NCI-H2029 treated with DMSO at 0.1 percent for 48 hours (cell line): Measurements from ENCODE around the gene RIMBP2.
"Not testable (repeated sequence)": the region's sequence is repeated elsewhere in the genome, so short reads cannot be mapped to it uniquely, and the experiment has no call there.

ENCODE experiments used
- DNase-seq: peaks from one replicate; lab custom pipeline; 2025; lab: John Stamatoyannopoulos, UW

RIMBP2 gene

DNA sequence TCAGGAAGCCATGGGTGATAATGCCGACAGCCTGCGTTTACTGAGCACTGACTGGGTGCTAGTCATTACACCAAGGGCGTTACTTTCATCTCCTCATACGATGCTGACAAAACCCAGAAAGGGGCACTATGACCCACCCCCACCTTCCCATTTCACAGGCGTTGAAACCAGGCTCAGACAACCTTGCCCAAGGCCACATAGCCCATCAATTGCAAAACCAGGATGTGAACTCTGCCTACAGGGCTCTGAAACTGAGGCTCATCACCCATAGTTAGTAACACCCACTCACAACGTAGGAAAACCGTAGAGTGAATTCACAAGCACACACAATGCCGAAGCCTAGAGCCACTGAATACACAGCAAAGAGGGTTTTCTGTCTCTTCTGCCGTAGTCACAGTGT, 119.9 kb downstream of the RIMBP2 start:
- no peak for DNase-seq

DNA sequence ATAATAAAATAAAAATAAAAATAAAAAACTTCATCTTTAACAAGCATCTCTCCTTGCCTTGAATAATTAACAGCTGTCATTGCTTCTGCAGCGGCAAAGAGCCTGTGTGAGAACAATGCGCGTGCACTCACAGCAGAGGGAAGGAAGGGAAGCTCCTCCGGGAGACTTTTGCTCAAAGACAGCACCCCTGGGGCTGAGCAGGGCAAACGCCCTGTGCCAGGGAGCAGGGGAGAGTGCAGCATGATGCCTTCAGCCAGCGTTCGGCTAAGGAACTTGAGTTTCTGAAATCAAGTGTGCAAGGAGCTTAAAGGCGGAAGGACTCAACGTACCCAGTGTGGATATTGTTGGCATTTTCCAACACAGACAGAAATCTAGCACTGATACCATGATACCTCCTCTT, 120.5 kb downstream of the RIMBP2 start:
- no peak for DNase-seq

DNA sequence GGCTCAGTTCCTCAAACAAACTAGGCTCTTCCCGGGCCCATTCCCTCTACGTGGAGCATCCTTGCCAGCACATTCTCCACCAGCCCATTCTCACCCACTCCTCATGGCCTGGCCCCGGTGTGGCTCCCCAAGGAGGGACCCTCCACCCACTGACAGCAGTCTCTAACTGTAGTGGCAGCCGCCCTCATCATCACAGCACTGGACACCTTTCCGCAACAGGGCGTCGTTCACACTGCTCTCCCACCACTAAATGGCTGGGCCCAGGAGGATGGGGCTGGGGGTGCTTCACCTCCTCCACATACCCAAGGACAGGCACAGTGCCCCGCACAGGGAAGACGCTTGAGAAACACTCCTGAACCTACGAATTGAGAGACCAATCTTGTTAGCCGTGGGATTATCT, 123.0 kb downstream of the RIMBP2 start:
- DNase-seq = no peak

DNA sequence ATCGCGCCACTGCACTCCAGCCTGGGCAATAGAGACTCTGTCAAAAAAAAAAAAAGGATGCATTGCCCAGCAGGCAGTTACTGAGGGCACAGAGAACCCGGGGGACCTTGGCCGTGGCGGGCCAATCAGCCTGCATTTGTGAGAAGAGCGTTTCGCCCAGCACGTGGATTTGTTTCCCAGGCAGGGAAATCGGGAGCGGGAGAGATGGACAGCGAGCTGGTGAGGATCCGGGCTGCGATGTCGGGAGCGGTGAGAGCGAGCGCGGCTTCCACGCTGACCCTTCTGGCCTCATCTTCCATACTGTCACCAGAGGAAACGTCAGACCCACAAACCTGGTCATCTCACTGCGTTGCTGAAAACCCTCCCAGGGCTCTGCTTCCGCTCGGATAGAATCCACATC, 123.5 kb downstream of the RIMBP2 start:
- no peak for DNase-seq

DNA sequence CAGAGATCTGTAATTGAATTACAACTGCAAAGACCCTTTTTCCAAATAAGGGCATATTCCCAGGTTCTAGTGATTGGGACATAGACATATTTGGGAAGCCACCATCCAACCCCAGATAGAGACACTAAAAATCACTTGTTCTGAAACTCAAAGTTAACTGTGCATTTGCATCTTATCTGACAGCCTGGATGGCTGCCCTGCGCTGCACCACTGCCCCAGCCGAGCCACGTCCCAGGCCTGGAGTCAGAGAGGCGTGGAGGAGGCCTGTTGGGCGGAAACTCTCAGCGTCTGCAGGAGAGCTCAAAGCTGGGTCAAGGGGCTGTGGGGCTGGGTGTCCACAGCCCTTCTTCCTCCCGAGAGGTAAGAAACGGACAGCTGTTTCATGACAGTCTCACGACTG, 124.4 kb downstream of the RIMBP2 start:
- DNase-seq = no peak

DNA sequence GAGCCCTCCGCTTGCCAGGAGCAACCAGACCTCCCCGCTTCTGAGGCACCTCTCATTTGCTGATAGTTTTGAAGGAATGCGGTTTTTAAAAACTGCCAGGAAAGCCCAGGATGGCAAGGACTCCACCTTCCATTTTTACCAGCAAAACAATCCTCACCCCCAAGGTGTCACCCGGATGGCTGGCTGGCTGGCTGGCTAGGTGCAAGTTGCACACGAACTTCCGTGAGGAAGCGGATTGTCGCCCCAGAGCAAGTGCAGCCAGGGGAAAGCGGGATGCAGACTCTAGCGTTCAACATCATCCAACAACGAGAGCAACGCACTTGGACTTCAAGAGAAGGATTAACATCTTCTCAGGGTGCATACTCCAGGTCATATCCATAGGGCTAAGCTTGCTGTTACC, 125.4 kb downstream of the RIMBP2 start:
- no peak for DNase-seq

DNA sequence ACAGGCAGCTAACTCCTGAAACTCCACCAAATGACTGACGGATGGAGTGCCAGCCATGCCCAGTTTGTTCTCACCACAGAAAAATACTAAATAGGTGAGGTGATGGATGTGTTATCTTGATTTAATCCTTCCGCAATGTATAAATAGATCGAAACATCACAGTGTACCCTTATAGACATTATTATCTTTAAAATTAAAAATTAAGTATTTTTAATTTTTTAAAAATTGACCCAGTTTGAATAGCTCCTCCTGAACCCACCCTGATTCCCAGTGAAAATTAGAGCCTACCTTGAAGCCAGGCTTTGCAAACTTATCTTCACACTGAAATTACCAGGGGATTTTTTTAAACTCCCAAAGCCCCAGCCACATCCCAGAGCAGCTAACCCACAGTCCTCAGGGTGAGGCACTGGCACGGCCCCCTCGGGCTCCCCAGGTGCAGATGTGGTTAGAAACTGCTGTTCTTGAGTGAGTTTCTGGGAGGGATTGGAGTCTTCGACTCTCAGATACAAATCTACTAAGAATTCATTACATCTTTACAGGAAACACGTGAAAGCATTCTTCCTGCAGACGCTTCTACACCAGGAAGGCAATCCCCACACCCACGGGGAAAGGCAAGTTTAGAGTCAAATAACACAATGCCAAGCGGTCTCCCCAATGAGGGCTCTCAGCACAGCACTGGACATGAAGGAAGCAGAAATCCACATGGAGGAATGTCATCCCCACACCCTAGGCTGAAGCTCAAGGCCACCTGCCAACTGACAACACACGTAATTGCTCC, 126.4 kb downstream of the RIMBP2 start:
- no peak for DNase-seq

DNA sequence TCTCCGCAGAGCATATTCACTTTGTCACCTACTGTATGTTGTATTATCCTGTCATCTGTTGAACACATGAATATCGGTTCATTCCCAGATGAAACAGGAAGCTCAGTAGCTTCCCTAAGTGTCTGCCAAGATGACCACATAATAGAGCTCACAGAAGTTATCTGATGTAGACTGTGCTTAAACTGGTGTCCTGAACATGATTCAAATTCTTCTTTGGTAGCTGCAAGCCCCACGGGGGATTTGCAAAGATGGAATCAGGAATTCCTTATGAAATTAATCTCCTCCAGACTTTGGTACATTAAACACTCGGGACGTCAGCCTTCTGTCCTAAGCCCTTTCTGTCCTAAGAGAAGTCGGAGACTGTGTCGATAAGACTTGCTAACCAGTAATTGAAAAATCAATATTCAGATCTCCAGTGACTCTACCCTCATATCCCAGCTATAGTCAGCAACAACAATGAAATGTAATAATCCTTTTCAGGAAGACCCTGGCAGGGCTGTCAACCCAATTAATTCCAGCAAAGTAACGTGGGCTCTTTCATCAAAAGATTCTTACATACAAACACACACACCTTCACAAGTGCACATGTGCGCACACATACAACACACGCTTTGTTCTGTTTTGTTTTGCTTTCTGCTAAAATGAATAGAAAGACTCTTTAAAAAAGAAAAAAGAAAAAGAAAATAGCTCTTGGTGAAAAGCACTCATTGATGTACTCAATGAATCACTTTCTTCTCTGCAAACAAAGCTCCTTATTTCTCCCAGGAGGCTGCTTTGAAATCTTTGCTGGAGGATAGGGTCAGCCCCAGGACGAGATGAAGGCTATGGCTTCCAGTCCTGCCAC, 127.2 kb downstream of the RIMBP2 start:
- no peak for DNase-seq

DNA sequence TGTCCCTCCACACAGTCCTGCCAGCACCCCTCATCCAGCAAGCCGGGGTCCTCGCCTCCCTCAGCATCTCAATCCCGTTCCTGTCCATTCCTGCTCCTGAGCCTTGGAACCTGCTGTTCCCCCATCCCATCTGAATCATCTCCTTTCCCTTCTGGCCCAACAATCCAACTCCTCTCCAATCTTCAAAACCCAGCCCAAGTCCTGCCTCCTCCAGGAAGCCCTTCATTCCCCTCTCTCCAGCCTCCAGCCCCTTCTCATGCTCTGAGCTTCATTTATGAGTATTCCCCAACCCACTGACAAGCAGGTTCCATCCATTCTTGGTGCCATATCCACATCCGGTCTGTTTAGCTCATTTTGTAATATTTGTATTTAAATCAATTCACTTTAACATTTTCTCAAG, 128.1 kb downstream of the RIMBP2 start:
- DNase-seq = no peak

DNA sequence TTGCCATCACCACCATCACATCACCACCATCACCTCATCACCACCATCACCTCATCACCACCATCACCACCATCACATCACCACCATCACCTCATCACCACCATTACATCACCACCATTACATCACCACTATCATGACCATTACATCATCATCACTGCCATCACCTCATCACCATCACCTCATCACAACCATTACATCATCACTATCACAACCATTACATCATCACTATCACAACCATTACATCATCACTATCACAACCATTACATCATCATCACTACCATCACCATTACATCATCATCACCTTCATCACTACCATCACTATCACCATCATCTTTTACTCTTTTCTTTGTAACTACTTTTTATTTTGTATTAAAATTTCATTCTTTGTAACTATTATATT, 131.6 kb downstream of the RIMBP2 start:
- DNase-seq = not testable (repeated sequence)

DNA sequence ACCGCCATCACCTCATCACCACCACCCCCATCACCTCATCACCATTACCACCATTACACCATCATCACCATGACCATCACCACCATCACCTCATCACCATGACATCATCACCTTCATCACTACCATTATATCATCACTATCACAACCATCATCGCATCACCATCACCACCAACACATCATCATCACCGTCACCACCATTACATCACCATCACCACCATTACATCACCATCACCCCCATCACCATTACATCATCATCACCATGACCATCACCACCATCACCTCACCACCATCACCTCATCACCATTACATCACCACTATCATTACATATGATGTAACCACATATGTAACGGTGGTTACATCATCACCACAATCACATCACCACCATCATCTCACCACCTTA, 132.3 kb downstream of the RIMBP2 start:
- no peak for DNase-seq

DNA sequence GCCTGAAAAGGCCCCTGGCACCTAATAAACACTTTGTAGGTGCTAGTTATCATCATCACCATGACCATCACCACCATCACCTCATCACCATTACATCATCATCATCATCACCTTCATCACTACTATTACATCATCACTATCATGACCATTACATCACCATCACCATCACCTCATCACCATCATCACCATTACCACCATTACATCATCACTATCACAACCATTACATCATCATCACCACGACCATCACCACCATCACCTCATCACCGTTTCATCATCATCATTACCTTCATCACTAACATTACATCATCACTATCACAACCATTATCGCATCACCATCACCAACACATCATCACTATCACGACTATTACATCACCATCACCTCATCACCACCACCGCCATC, 132.8 kb downstream of the RIMBP2 start:
- DNase-seq = no peak

DNA sequence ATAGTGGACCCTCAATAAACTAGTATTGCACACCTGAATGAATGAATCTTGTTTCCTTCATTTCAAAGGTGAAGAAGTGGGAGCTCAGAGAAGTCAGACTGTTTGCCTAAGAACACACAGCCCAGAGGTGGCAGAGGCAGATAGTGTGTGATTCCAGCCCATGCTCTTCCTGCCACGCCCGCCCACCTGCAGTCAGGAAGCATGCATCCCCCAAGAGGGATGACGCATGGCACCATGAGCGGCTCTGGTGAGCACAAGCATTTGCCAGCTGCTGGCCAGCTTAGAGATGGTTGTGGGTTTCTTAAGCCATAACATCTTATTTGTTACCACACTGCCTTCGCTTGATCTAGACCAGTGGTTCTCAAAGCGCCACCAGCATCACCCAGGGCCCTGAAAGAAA, 133.8 kb downstream of the RIMBP2 start:
- no peak for DNase-seq

DNA sequence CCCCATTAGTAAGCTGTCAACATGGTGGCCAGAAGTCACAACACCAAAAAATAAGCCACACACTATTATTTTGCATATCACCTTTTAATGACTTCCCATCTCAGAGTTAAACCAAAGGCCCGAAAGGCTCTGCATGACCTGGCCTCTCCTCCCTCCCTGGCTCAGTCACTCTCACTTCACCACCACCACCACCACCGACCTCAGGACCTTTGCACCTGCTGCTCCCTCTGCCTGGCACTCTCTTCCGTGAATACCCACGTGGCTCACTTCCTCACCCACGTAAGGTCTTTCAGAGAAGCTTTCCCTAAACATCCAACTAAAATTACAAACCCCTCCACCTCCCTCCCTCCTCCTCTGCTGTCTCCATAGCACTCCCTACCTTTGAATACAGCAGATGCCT, 134.3 kb downstream of the RIMBP2 start:
- no peak for DNase-seq

DNA sequence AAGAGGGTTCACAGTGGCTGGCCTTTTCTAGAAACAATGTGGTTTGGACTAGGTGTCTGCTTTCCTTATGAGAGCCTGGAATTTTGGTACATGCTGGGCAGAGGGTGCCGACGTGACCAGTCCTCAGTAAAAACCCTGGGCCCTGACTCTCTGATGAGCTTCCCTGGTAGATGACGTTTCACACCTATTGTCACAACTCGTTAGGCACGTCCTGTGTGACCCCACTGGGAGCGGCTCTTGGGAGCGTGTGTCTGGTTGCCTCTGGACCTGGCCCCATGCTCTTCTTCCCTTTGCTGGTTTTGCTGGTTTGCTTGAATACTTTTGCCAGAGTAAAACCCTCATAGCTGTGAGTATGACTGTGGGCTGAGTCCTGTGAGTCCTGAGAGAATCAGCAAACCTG, 136.9 kb downstream of the RIMBP2 start:
- no peak for DNase-seq

DNA sequence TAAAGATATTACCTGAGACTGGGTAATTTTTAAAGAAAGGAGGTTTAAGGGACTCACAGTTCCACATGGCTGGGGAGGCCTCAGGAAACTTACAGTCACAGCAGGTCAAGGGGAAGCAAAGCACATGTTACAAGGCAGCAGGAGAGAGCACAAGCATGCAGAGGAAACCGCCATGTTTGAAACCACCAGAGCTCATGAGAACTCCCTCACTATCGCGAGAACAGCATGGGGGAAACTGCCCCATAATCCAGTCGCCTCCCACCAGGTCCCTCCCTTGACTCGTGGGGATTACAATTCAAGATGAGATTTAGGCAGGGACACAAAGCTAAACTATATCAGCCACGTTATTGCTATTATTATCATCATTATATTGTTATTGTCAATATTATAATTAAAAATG, 138.7 kb downstream of the RIMBP2 start:
- no peak for DNase-seq

DNA sequence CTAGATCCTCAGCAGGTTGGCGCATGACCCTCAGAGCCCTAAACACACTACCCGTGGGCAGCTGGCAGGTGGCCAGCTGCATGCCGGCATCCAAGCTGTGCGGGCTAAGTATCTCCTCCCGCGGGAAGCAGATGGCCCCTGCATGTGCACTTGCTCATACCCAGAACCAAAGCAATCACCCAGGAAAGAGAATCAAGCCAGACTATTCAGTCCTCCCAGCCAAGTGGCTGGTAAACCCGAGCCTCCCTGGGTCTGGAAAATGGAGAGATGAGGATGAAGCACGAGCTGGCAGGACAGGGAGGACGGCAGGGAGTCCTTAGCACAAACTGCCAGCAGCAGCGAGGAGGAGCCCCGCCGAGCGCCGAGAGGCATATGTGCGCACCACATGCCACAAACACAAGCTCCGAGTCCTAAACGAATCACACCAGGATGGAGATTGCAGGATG, 139.7 kb downstream of the RIMBP2 start:
- no peak for DNase-seq

DNA sequence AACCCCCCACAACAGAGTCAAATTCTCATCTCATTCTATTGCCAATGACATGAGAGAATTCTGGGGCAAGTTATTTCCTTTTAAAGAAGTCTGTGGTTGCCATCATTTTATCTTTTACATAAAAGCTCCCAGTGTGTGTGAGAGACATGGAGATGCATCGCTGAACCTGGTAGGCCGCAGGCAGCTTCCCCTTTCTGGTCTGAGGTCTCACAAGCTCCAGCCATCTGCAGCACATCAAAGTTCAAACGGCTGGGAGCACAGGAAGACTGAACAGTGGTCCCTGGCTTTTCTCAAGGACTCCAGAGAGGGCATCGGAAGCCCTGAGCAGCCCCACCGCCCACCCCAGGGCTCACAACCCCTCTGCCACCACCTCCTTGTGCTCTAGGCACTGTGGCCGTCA, 141.7 kb downstream of the RIMBP2 start:
- no peak for DNase-seq

DNA sequence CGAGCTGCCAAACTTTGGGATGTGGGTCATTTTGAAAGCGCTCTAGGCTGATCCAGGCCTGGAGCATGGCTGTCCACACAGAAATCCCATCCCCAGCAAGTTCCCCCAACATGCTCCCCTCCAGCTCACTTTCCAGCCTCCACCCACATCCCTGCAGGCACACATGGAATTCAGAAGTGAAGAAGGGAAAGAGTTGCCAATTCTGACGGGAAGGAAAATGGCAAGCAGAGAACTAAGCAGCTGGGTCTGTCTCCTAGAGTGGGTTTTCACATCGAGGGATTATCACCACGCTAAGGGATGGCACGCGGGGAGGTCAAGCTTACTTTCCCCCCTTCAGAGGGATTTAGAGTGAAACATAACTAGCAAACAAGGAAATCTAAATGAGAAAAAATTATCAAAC, 142.3 kb downstream of the RIMBP2 start:
- no peak for DNase-seq

DNA sequence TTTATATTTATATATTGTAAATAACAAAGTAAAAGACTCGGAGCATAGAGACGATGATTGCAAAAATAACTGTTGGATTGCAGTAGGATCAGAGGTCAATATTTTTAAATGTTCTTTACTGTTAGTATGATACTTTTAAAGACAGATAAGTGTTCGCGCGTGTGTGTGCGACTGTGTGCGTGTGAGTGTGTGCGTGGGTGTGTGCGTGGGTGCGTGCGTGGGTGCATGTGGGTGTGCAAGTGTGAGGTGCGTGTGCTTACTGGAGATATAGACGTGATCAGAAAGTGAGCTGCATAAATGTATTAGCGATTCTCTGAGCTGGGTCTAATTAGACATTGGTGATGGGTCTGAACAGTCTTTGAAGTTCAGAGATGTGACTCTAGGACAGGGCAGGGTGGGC, 142.9 kb downstream of the RIMBP2 start:
- no peak for DNase-seq

DNA sequence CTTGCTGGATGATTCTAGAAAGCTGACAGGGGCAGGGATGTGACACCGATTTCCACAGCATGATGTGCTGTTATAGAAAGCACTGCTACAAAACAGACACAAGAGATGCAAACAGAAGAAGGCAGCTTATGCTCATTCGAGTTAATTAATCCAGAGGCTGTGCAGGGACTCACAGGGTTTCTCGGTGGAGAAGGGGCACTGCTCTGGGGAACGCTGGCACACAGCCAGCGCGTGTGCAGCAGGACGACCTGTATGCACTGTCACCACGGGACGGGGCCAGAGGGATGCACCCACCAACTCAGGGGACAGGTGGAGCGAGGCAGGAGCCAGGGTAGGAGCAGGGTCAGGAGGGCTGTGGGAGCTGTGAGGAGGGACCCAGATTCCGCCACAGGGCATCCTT, 143.5 kb downstream of the RIMBP2 start:
- no peak for DNase-seq

DNA sequence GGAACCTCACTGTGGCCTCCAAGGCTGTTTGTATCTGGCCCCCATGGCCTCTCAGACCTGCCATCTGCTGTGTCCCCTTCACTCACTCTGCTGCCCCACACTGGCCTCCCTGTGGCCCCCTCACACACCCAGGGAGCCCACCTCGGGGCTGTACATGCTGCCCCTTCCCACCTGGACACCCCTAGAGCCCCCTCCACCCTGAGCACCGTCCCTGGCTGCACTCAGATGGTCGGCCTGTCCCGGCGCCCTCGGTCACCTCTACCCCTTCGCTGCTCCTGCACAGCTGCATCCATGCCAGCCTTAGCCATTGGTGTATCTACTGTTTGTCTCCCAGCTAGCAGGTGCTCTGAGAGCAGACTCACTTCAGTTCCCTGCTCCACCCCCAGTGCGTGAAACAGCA, 144.4 kb downstream of the RIMBP2 start:
- no peak for DNase-seq

DNA sequence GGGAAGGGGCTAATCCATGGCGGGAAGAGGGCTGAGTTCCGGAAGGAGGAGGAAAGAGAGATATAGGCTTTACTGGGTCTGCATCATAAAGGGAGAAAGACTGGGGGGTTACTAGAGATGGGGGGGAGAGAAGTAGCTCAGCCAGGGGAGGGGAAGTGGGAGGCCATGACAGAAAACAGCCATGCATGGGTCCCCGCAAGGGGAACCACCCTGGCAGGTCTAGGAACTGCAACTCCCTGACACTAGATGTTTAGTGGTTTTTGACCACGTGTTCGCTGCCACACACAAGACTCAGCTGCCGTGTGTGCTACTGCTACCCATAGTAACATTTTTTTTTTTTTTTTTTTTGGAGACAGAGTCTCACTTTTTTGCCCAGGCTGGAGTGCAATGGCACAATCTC, 145.0 kb downstream of the RIMBP2 start:
- DNase-seq = no peak

DNA sequence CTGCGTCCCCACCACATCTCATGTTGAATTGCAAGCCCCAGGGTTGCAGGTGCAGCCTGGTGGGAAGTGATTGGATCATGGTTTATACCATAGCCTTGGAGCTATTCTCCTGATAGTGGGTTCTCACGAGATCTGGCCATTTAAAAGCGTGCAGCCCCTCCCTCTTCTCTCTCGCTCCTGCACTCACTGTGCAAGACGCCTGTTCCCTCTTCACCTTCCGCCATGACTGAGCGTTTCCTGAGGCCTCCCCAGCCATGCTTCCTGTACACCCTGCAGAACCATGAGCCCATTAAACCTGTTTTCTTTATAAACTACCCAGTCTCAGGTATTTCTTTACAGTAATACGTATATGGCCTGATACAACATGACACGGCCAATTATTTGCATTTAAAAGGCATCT, 146.6 kb downstream of the RIMBP2 start:
- DNase-seq = no peak
